CD4-positive, alpha-beta T cell treated with Interleukin-6 for 4 hours (primary cell): Measurements from ENCODE around the gene DNAH6.
"Not testable (repeated sequence)": the region's sequence is repeated elsewhere in the genome, so short reads cannot be mapped to it uniquely, and the experiment has no call there.

ENCODE experiments used
- DNase-seq: peaks from one replicate; pipeline ENCODE4 v3.0.0-alpha.2; 2020; ENCODE audit warnings: mixed read lengths

The DNAH6 gene

DNA sequence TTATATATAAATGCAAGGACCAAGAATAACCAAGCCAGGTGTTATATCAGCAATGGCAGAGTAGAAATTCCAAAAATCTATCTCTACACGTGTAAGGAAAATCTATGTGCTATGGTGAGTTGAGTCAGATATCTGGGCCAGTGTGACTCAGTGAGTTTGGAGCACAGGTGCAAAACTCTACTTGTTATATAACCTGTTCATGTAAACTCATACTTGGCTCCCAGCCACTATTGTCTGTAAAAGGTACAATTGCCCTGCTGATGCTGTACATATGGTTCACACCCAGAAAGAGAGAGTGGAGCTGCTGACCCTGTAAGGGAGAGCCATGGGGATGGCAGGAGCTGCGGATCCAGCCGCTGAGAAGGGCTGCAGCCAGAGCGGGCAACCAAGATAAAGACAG is 252.5 kb downstream of the DNAH6 start:
- no peak for DNase-seq

DNA sequence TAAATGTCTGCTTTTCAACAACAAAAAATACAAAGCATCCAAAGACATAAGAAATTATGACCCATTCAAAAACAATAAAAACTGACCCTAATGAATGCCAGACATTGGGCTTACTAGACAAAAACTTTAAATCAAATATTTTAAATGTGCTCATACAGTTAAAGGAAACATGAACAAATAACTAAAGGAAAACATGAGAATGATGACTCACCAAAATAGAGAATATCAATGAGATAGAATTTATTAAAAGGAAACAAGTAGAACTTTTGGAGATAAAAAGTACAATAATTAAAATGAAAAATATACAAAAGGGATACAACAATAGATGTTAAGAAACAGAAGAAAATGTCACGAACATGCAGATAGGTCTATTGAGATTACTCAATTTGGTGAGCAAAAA is 254.0 kb downstream of the DNAH6 start:
- no peak for DNase-seq

DNA sequence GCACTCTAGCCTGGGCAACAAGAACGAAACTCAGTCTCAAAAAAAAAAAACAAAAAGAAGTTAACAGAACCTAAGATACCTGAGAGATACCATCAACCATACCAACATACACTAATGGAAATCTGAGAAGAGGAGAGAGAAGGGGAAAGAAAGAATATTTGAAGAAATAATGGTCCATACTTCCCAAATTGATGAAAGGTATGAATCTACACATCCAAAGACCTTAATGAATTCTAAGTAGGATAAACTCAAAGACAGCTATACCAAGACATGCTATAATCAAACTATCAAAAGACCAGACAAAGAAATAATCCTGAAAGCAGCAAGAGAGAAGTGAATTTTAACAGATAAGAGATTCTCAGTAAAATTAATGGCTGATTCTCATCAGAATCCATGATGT is 255.0 kb downstream of the DNAH6 start:
- no peak for DNase-seq

DNA sequence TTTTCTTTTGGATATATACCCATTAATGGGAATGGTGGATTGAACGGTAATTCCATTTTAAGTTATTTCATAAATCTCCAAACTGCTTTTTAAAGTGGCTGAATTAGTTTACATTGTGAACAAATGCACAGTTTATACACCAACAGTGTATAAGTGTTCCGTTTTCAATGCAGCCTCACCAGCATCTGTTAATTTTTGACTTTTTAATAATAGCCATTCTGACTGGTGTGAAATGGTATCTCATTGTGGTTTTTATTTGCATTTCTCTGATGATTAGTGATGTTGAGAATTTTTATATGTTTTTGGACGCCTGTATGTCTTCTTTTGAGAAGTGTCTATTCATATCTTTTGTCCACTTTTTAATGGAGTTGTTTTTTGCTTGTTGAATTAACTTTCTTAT is 257.3 kb downstream of the DNAH6 start:
- not testable (repeated sequence) for DNase-seq

DNA sequence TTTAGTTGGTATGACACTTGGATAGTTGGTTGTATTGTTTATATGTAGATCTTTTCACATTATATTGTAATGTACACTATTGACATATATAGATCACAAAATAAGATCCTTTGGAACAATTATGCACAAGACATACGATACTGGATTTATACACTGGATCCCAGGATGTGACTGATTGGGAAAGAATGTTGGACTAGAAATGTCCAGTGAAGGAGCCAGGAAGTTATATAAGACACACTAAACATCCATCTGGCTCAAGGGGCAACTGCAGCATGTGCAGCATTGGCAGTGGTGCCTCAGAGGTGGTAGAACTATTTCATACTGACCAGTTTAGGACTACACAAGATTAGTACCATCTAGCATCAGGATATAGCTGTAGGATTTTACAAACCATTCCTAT is 259.7 kb downstream of the DNAH6 start:
- no peak for DNase-seq

DNA sequence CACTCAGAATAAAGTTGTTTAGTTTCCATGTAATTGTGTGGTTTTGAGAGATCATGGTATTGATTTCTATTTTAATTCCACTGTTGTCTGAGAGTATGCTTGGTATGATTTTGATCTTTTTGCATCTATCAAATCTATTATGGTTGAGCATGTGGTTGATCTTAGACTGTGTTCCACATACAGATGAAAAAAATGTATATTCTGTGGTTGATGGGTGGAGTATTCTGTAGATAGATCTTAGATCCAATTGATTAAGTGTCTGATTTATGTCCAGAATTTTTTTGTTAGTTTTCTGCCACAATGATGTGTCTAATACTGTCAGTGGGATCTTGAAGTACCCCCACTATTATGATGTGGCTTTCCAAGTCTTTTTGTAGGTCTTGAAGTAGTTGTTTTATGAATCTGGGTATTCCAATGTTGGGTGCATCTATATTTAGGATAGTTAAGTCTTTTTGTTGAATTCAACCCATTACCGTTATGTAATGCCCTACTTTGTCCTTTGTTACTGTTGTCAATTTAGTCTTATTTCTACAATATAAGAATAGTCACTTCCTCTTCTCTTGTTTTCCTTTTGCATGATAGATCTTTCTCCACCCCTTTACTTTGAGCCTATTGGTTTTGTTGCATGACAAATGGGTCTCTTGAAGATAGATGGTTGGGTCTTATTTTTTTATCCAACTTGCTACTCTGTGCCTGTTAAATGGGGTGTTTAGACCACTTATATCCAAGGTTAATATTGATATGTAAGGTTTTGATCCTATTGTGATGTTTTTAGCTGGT is 262.8 kb downstream of the DNAH6 start:
- DNase-seq, result no peak

DNA sequence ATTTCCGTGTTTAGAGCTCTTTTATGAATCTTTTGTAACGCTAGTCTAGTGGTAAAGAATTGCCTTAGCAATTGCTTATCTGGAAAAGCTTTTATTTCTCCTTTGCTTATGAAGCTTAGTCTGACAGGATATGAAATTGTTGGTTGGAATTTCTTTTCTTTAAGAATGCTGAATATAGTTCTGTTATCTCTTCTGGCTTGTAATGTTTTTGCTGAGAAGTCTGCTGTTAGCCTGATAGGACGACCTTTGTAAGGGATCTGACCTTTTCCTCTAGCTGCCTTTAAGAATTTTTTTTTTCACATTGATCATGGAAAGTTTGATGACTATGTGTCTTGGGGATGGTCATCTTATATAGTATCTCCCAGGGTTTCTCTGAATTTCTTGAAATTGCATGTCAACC is 263.5 kb downstream of the DNAH6 start:
- DNase-seq, result no peak

DNA sequence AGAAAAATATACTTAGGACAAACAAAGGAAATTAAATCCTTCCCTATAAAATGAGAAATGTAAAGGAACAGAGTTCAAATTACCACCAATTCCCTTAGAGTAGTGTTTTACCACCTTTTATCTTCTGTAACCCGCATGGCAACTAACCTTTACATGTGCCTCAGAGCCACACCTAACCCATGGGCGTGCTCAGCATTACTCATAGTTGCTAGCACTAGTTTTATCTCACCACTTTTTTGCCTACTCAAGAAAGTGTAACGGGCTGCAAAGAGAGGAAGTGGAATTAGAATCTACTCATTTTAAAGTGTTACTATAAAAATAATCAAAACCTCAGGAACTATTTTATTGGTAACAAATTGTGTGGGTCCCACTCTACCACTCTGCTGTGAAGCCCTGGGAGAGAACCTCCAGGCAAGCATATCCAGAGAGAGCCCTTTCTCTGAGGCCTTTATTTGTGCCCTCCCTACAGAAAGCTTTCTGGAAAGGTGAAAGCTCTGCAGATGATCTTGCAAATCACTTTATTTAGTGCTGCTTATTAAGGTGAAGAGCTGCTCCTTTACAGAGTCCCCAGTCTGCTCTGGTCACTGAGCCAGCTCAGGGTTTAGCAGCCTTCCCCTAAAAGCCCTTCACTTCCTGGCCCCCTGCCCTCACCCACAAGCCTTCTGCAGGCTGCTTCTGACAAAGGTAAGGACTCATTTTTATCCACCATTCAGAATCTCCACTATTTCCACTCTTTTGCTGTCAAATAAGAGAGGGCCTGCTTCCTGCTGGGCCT is 265.8 kb downstream of the DNAH6 start:
- peak; percentile 81 for DNase-seq

DNA sequence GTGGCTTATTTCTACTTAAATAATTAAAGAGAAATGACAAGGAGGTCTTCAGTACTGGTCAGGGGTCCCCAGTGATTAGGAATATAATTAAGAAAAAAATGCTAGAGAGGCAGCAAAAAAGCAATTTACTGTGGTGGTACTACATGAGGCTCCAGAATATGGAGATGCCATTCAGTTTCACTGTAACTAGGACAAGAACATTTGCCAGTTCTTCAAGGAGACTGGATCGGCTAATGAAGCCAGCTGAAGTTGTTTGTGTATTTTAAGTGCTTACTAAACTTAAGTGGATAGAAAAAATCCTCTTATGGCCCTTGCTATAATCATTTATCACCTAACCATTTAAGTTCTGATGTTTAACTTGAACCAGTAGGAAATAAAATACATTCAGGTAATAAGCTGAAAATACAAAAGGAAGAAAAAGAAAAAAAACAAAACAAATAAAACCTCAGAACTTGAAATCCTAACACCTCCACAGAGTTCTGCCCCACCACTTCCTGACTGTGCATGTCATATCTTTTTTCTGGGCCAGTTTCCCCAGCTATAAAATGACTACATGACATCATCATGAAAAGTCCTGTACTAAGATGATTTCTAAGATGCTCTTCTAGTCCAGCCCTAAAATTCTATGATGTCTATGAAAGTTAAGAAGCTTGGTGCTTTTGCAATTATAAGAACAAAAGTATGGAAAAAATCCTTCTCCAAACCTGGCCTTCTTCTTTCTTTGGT is 266.6 kb downstream of the DNAH6 start:
- DNase-seq, result peak; percentile 61

DNA sequence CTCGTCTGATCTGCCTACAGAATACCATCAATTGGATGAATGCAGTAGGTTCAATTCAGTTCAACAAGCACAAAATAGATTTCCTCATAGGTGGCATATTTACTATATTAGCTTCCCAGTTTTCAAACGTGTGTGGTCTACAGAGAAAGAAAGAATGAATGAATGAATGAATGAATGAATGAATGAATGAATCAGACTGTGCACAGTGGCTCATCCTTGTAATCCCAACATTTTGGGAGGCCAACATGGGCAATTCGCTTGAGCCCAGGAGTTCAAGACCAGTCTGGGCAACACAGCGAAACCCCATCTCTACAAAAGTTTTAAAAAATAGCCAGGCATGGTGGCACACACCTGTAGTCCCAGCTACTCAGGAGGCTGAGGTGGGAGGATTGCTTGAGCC is 269.7 kb downstream of the DNAH6 start:
- DNase-seq, result no peak

DNA sequence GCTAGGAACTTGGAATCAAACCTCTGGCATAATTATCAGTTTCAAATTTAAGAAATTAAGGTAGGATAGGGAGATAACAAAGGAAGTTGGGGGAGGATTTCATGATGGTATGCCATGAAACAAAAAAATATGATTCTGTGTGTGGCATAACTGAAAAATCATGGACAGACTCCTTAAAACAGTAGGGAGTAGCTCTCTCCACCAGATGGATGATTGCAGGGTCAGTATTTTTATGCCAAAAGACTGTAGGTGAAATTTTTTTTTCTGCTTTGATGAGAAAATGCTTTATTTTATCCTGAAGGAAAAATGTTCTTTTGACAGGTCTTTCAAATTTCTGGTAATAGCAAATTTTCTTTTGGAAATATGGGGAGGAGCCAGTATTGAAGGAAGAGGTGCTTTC is 270.3 kb downstream of the DNAH6 start:
- no peak for DNase-seq

DNA sequence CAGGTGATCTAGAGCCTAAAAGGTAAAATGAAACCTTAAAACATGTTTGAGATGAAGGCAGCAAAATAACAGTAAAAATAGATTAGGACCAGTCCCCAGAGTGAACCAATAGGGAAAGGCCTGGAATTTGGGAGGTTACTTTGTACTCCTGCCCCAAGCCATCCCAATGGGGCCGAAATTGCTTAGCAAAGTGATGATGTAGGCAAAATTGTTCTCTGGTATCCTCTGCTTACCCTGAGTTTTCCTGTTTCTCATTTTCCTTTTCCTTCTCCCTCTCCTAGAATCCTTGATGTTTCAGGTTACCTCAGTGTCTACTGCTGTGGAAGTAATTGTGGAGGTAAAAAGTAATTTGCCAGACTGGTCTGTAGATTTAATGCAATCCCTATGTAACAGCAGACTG is 271.7 kb downstream of the DNAH6 start:
- no peak for DNase-seq

DNA sequence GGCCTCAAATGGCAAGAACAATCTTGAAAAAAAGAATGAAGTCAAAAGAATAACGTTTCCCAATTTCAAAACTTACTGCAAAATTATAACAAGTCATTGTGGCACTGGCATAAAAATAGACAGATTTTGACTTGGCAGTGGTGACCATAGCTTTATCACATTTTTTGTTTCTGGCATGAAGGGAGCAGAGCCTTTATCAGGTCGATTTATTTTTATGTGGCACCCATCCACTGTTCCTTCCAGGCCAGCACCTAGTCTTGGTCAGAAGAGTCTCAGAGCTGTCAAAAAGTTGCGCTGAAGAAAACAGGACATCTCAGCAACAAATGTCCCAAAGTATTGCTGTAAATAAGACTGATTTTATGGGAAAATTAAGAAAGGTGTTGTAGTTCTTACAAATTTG is 272.2 kb downstream of the DNAH6 start:
- DNase-seq, result no peak

DNA sequence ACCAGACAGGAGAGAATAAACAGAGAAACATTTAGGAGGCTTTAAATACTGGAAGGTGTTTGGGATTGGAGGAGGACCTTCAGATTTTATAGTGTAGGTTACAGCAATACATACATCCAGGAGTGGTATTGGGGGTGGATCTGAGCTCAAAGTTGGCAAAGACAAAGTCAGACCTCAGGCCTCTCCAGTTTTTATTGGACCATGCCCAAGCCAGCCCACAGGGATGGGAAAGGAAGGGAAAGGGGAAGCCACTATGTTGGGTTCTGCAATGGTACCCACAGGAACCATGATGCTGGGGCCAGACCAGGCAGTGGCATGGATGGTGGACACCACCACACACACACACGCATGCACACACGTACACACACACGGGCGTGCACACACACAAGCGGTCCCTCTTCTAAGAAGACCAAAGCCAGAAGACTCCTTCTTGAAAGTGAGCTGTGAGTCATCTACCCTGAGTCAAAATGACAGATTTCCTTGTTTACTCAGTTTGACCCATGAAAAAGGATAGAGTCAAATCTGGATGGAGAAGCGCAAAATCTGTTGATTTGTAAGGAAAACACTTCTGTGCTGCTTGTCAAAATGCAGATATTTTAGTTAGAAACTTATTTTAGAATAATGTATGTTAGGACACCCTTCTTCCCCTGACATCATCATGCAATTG is 276.7 kb downstream of the DNAH6 start:
- DNase-seq, result no peak

DNA sequence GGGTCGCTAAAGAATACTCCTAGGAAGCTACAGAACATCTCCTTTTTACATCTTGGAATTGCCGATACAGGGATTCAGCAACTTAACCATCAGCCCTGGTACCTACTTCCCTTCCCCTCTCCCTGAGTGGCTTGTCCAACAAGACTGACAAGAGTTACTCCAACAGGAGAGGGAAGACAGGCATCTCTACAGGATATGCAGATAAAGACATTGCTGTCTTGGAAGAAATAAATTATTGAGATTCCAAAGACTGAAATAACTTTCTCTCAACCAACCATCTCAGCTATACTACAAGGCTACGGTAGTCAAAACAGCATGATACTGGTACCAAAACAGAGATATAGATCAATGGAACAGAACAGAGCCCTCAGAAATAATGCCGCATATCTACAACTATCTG is 277.3 kb downstream of the DNAH6 start:
- DNase-seq, result no peak

DNA sequence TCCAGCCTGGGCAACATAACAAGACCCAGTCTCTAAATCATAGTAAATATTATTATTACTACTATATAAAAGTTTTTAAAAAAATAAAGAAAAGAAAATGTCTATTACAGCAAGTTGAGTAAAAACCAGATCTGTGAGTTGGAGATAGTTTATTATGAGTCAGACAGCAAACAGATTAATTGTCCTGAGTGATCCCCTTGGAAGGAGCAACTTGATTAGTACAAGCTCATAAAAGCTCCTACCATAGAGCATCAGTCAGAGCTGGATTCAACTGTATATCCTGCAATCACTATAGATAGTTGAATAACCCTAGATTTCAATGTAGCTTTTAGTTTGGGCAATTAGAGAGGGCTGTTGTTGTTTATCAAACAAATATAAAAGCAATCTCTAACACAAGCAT is 280.5 kb downstream of the DNAH6 start:
- DNase-seq, result no peak

DNA sequence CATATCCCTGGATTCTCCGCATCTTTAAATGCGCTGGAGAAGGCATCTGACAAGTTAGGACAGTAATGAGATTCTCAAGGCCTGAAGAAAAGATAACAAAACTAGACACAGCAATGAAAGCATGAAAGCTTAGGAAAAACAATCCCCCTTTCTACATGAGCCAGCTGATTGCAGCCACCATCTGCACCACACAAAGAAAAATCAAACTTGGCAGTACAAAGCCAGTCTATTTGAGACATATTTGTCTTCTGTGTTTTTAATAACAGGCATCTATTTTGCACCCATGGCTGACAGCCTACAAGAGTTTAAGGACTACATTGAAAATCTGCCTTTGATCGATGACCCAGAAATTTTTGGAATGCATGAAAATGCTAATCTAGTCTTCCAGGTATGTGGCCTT is 281.0 kb downstream of the DNAH6 start:
- no peak for DNase-seq

DNA sequence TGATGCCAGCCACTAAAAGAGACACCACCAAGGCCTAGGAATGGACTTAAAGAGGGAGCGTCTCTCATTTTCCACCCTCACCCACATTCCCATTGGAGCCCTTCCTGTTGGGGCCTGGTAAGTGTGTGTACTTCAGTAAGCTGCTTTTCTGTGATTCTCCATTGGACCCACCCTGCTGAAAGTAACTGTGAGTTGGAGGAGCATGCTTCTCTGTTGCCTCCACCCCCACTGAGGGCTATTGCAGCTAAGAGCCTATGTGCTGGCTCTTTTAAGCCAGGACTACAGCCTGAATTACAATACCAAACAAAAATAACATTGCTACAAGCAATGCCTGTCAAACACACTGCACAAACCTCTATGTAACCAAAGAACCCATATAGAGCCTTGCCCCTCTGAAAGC is 283.5 kb downstream of the DNAH6 start:
- DNase-seq, result no peak

DNA sequence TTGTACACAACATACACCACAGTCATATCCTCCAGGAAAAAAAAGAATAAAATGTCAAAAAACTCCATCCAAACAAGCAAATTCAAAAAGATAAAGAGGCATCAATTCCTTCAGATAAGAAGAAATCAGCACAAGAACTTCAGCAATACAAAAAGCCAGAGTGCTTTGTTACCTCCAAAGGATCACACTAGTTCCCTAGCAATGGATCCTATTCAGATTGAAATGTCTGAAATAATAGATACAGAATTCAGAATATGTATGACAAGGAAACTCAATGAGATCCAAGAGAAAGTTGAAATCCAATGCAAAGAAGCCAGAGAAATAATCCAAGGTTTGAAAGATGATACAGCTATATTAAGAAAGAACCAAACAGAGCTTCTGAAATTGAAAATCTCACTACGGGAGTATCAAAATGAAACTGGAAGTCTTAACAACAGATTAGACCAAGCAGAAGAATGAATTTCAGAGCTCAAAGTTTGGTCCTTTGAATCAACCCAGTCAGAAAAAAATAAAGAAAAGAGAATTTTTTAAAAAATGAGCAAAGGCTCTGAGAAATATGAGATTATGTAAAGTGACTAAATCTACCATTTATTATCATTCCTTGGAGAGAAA is 284.0 kb downstream of the DNAH6 start:
- no peak for DNase-seq

DNA sequence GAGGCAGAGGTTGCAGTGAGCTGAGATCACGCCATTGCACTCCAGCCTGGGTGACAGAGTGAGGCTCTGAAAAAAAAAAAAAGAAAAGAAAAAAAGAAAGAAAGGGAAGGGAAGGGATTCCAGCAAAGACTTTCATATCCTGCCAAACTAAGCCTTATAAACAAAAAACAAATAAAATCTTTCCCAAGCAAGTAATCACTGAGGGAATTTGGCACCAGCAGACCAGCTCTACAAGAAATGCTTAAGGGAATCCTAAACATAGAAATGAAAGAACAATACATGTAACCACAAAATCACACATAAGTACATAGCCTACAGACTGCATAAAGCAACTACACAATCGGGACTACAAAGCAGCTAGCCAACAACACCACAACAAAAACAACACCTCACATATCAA is 285.5 kb downstream of the DNAH6 start:
- DNase-seq, result no peak

DNA sequence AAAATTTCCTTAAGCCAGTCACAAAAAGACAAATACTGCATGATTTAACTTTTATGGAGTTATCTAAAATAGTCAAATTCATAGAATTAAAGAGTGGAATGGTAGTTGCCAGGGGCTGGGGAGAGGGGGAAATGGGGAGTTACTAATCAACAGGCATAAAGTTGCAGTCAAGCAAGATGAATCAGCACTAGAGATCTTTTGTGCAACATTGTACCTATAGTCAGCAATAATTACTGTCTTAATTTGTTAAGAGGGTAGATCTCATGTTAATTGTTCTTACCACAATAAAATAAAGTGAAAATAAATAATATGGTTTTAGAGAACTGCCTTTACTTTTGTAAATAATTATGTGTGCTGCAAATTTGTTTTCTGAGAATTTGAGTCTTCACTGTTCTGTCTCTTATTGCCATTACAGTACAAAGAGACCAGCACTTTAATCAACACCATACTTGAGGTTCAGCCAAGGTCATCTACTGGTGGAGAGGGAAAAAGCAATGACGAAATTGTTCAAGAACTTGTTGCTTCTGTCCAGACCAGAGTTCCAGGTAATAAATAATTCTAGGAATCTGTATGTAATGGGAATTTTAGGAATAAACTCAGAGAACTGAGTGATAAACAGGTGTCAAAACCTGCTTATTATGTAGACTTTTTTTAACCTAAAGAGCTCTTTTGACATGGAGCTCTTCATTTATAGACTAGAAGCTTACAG is 289.1 kb downstream of the DNAH6 start:
- no peak for DNase-seq

DNA sequence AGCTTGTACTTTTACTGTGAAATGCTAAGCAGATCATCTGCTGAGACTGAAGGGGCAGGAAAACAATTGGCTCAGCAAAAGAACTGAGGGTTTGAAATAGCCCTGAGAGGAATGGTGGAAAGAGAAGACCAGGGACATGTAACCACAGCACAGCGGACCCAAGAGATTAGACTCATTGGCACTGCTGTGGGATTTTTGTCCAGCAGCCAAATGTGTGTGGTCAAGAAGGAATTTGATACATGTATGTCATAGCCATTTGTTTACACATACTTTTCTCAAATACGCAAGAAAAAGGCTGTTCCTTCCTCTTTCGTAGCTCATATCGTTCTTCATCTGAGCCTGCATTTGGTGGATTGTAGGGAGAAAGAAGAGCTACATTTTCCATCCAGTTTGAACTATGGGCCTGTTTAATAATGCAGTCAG is 290.8 kb downstream of the DNAH6 start:
- DNase-seq, result no peak
